Measurements from ENCODE around the gene MOAP1. TPM values are rescaled to one million over a fixed set of nuclear protein-coding genes. Genes with fewer than 3 reads are reported as not detected.
"Not testable (repeated sequence)": the region's sequence is repeated elsewhere in the genome, so short reads cannot be mapped to it uniquely, and the experiment has no call there.

Gene MOAP1
- polyA plus RNA-seq, 10 donors = 19.6 to 26.1 (median 22.9) TPM

DNA sequence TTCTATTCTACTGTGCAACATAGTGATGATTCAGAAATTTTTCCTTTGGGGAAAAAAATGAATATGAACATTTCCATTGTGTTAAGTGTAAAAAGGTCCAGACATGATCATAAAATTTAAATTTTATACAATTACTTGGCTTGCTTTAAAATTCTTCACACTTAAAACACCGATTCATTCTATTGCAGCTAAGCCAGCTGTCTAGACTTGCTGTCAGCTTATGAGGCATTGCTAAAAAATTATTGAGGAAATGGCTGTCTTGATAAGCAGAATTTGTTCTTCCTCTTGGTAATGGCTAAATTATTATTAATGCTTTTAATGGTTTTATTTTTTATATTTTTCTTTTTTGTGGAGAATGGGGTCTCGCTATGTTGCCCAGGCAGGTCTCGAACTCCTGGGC lies 2.3 kb upstream of the MOAP1 start:
- DNase-seq = no peak

DNA sequence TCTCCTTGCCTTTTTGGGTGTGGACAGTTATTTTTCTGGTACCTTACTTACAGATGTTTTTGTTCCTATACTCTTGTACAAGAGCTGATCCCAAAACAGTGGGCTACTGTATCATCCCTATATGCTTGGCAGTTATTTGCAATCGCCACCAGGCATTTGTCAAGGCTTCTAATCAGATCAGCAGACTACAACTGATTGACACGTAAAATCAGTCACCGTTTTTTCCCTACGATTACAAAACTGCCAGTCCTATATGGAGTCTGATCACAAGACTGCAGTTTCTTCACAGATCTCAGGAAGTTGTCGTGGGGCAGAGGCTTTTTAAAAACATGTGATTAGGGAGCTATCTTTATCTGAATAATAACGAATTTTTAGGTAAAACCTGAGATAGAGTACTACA lies 1.8 kb upstream of the MOAP1 start:
- peak in 1 of 3 donors; percentile 6 for DNase-seq

DNA sequence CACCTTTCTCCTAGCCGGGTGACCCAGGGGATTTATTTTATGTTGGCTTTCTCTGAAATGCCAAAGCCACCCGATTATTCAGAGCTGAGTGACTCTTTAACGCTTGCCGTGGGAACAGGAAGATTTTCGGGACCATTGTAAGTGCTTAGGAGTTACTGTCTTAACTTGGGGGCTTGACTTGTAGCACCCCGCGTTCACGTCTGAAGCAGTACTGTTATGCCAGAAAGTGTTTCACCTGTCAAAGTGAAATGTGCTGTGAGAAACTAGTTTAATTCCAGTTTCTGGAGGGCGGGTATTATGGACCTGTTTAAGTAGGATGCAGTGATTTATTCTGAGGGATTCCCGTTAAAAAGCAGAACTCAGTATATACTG lies 638 bp upstream of the MOAP1 start:
- DNase-seq = no peak

DNA sequence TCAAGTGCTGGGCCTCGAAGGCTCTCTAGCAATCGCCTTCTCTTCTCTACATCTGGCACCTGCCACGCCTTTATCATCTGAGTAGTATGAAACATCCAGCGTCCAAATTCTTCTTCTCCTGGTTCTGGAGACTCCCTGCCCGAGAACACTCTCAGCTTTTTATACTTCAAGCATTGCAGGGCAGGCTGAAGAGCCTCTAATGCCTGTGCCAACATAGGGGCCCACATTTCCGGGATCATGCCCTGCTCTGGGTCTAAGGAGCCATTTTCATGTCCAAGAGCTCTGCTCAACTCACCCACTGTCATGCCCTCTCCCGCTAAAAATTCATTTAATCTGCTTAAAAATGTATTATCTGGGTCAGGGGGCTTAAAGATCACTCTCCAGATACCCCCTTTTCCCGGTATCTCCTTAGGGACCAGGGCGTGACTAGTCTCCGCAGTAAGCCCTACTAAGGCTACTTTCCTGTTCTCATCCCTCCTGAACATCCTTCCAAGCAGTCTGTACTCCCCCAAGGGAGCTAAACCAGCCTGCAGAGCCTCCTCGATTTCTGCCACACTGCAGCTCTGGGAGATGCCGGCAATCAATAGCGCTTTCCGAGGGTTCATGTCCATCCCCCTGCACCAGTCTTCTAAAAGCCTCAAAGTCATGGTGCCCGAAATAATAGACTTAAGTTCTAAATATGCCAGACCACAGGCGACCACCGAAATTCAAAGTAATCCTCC lies 940 bp downstream of the MOAP1 start:
- no peak for DNase-seq

DNA sequence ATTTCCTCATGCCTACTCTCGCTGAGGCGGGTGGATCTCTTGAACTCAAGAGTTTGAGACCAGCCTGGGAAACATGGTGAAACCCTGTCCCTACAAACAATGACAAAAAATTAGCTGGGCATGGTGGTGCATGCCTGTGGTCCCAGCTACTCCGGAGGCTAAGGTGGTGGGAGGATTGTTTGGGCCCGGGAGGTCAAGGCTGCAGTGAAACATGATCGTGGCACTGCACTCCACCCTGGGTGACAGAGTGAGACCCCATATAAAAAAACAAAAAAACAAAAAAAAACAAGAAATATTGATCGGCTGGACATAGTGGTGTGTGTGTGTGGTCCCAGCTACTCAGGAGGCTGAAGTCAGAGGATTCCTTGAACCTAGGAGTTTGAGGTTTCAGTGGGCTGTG lies 9.2 kb downstream of the MOAP1 start:
- DNase-seq = no peak

DNA sequence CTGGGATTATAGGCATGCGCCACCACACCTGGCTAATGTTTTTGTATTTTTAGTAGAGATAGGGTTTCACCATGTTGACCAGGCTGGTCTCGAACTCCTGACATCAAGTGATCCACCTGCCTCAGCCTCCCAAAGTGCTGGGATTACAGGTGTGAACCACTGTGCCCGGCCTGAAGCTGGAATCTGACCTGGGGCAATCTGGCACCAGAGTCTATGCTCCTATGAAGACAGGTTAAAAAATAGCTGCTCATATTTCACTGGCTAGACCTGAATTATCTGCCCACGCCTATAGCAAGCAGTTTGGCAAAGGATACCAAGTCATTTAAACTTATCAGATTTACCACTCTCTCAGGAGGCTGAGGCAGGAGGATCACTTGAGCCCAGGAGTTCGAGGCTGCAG lies 10.0 kb downstream of the MOAP1 start:
- not testable (repeated sequence) for DNase-seq

DNA sequence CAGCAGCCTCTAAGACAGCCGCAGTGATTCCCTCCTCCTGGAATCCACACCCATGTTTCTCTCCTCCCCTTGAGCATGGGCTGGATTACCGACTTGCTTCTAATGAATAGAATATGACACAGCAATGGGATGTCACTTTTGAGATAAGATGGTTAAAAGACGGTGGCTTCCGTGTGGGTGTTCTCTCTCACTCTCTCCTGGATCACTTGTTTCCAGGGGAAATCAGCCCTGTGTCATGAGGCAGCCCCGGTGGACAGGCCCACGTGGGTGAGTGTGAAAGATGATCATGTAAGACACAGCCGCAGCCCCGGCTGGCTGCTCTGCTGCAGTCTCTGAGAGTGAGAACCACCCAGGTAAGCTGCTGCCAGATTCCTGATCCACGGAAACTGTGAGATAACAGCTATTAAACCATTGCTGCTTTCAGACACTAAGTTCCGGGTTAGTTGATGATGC lies 10.7 kb downstream of the MOAP1 start:
- peak in 1 of 3 donors; percentile 33 for DNase-seq

DNA sequence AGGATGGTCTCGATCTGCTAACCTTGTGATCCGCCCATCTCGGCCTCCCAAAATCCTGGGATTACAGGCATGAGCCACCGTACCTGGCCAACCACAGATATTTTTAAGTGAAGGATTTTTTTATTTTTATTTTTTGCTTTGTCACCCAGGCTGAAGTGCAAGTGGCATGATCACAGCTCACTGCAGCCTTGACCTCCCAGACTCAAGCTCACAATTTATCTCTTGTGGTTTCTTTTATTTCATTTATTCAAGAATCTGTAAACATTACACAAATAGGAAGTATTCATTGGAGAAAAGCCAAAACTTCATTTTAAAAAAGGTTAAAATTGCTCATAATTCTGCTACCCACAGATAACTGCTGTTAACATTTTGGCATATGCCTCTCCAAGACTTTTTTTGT lies 13.3 kb downstream of the MOAP1 start:
- DNase-seq = no peak

DNA sequence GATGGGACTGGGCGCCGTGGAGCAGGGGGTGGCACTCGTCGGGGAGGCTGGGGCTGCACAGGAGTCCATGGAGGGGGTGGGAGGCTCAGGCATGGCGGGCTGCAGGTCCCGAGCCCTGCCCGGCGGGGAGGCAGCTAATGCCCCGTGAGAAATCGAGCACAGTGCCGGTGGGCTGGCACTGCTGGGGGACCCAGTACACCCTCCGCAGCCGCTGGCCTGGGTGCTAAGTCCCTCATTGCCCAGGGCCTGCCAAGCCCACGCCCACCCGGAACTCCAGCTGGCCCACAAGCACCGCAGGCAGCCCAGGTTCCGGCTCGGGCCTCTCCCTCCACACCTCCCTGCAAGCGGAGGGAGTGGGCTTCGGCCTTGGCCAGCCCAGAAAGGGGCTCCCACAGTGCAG lies 14.6 kb downstream of the MOAP1 start:
- not testable (repeated sequence) for DNase-seq

DNA sequence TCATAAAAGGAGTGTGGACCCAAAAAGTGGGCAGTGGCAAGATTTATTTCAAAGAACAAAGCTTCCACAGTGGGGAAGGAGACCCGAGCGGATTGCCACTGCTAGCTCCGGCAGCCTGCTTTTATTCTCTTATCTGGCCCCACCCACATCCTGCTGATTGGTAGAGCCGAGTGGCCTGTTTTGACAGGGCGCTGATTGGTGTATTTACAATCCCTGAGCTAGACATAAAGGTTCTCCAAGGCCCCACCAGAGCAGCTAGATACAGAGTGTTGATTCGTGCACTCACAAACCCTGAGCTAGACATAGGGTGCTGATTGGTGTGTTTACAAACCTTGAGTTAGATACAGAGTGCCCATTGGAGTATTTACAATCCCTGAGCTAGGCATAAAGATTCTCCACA lies 15.1 kb downstream of the MOAP1 start:
- not testable (repeated sequence) for DNase-seq

DNA sequence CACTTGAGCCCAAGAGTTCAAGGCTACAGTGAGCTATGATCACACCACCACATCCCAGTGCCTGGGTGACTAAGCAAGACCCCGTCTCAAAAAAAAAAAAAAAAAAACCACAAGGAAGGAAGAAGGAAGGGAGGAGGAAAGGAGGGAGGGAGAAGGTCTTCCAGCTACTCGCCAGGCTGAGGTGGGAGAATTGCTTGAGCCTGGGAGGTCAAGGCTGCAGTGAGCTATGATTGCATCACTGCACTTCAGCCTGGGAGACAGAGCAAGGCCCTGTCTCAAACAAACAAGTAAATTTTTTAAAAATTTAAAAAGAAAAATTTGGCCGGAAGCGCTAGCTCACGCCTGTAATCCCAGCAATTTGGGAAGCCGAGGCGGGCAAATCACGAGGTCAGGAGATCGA lies 16.1 kb downstream of the MOAP1 start:
- DNase-seq = not testable (repeated sequence)

DNA sequence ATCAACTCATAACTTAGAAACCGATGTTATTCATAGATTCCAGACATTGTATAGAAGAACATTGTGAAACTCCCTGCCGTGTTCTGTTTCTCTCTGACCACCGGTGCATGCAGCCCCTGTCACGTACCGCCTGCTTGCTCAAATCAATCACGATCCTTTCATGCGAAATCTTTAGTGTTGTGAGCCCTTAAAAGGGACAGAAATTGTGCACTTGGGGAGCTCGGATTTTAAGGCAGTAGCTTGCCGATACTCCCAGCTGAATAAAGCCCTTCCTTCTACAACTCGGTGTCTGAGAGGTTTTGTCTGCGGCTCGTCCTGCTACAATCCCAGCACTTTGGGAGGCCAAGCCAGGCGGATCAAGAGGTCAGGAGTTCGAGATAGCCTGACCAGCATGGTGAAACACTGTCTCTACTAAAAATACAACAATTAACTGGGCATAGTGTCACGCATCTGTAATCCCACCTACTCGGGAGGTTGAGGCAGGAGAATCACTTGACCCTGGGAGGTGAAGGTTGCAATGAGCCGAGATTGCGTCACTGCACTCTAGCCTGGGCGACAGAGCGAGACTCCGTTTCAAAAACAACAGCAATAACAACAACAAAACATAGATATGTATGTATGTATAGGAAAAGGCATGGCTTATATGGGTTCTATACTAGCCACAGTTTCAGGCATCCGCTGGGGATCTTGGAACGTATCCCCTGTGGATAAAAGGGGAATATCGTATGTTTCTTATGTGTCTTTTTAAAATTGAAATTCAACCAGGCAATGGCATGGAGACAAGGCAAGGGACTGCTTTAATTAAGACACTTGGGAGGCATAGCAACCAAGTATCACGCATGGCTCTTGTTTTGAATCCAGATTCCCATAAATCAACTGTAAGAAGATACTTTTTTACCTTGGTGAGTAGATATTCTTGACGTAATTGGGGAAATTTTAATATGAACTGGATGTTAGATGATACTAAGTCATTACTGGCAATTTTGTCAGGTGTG lies 19.1 kb downstream of the MOAP1 start:
- not testable (repeated sequence) for DNase-seq

DNA sequence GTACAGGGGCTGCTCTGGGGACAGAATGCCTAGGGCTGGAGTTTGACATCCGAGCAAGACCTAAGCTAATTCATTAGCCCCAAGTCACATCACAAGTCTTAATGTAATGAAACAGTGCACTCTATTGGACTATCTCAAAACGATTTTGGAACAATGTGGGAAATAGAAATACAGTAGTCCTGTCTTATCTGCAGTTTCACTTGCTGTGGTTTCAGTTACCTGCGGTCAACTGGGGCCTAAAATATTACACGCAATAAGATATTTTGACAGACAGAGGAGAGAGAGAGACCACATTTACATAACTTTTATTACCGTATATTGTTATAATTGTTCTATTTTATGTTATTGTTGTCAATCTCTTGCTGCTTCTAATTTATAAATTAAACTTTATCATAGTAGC lies 21.1 kb downstream of the MOAP1 start:
- DNase-seq = no peak

DNA sequence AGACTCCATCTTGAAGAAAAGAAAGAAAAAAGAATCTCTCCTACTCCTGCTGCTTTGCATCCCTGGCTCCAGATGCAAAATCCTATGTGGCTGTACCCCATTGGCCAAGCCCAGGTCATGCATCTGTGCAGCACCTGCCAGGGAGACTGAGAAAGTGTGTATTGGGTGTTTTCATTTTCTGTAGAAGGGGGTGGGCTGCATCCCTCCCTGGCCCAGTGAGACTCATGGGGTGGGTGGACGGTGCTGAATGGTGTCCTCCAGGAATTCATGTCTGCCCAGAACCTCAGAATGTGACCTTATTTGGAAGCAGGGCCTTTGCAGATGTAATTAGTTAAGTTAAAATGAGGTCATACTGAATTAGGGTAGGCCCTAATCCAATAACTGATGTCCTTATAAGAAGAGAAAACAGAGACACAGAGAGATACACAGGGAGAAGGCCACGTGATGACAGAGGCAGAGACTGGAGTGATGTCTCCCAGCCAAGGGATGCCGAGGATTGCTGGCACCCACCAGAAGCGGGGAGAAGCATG lies 23.2 kb downstream of the MOAP1 start:
- no peak for DNase-seq

DNA sequence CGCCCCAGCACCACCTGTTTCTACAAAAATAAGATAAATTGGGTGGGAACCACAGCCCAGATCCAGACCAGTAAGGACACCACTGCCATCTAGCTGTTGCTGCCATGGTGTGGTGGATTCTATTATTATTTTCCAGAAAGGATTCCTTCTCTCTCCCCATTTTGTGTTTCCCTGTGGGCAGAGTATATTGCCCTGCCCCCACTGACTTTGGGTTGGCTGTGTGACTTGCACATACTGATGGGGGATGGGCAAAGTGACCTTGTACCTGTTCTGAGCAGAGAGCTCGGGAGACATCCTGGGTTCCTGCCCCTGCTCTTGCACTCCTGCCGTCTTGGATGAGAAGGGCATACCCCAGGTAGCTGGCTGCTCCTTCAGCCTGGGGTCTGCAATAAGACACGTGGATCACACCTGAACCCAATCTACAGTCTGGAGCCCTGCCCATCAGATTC lies 24.3 kb downstream of the MOAP1 start:
- no peak for DNase-seq

DNA sequence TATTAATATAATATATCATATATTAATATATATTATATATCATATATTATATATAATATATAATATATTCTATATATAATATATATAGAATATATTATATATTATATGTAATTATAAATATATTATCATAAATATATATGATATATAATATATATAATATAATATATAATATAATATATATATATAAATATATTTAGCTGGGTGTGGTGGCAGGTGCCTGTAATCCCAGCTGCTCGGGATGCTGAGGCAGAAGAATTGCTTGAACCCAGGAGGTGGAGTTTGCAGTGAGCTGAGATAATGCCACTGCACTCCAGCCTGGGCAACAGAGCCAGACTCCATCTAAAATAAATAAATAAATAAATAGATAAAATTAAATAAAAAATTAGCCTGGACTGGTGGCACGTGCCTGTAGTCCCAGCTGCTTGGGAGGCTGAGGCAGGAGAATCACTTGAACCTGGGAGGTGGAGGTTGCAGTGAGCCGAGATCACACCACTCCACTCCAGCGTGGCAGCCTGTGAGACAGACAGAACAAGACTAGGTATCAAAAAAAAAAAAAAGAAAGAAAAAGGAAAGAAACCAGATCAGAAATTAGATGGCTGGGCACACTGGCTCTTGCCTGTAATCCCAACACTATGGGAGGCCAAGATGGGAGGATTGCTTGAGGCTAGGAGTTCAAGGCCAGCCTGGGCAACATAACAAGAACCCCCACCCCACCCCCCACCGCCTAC lies 24.9 kb downstream of the MOAP1 start:
- DNase-seq = not testable (repeated sequence)

DNA sequence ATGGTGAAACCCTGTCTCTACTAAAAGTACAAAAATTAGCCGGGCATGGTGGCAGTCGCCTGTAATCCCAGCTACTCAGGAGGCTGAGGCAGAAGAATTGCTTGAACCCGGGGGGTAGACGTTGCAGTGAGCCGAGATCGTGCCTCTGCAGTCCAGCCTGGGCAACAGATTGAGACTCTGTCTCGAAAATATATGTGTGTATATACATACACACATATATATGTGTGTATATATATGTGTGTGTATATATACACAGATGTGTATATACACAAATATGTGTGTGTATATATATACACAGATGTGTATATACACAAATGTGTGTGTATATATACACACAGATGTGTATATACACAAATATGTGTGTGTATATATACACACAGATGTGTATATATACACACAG lies 26.3 kb downstream of the MOAP1 start:
- not testable (repeated sequence) for DNase-seq

DNA sequence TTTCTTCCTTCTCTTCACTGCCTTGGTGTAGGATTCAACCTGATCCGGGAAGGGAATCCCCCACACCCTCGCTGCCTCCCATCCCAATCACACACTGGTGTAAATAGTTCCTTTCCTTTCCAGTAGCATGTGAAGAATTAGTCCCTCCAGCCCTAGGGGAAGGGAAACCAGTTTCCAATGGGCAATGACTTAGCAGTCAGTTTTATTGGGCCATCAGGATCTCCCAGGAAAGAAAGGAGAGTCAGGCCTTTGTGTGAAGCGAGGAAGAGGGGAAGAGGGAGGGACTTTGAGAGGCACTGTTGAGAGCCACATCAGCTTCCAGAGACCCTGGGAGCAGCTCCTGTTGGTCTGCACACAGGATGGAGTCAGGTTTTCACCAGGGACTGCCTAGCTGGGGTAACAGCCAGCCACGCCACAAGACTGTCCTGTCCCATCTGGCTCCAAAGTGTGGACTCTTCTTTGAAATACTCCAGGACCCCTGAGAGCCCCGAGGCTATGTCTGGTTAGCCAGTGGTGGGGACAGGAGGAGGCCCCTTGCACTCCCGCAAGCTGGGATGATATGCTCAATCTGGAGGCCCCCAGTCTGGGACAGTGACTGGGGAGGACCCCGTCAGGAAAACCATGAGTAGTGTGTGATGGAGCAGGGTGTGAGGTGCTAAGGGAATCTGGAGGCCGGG lies 27.9 kb downstream of the MOAP1 start:
- DNase-seq = no peak

DNA sequence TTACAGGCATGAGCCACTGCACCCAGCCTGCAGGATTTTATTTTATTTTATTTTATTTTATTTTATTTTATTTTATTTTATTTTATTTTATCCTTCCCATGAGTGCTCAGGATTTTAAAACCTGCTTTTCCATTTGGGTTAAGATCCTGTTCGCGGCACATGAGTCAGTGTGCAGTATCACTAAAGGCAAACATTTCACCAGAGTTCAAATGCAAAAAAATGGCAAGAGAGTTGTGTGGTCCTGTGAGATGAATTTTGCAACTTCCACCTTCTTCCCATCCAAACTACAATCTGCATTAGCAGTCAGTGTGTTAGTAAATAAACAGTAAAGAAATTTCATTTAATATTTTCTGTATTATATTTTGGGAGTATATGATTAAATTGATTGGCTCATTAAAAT lies 29.0 kb downstream of the MOAP1 start:
- no peak for DNase-seq

DNA sequence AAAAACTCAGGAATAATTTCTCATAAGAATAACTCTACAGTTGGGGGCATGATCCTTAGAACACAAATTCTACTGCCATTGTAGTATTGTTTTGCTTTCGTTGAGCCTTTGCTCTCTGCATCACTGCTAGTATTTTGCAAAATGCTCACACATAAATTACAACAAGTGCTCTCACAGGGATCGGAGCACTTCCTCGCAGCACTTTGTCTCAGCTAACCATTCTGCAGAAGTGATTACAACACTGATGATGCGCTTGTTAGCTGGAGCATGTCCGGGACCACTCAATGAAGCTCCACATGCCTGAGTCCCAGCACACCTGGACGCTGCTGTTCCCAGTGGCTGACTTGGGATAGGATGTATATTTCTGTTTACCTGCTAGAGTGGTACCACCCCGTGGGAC lies 31.6 kb downstream of the MOAP1 start:
- DNase-seq = no peak

Measured in muscle of back (tissue), 11 donors.